HepG2 (cell line): ENCODE data around the gene RPH3AL. TPM values are rescaled to one million over a fixed set of nuclear protein-coding genes. Genes with fewer than 3 reads are reported as not detected.
A peak's percentile ranks its signal among the peaks of the same experiment; 100 is the strongest.

ENCODE experiments used
- ADNP ChIP-seq: sonication (generic); formaldehyde crosslinking; IDR thresholded peaks from 2 replicates; pipeline ENCODE4 v1.4.0; 2020; ENCODE audit warnings: missing genetic modification reagents
- ARID3A ChIP-seq: IDR thresholded peaks from 2 replicates; pipeline ENCODE4 v1.6.1; 2012; ENCODE audit warnings: low read depth, low read length, improper control_type of control experiment
- CAMTA2 ChIP-seq: sonication (generic); formaldehyde crosslinking; IDR thresholded peaks from 2 replicates; pipeline ENCODE4 v1.4.0; 2020; ENCODE audit warnings: mild to moderate bottlenecking, missing genetic modification reagents, borderline replicate concordance
- DBP ChIP-seq: sonication (generic); formaldehyde crosslinking; IDR thresholded peaks from 2 replicates; pipeline ENCODE4 v1.4.0; 2020; ENCODE audit warnings: missing genetic modification reagents; ENCODE audit errors: not compliant biosample characterization
- FOXM1 ChIP-seq: sonication (generic); formaldehyde crosslinking; IDR thresholded peaks from 2 replicates; pipeline ENCODE4 v1.5.0; 2020; ENCODE audit warnings: missing genetic modification reagents
- GABPB1 ChIP-seq: IDR thresholded peaks from 2 replicates; pipeline ENCODE4 v1.6.1; 2016; ENCODE audit warnings: mild to moderate bottlenecking, missing genetic modification reagents, moderate library complexity, missing compliant biosample characterization
- MBD4 ChIP-seq: IDR thresholded peaks from 2 replicates; pipeline ENCODE4 v1.6.1; 2012; ENCODE audit warnings: low read length, inconsistent platforms, borderline replicate concordance
- MIXL1 ChIP-seq: IDR thresholded peaks from 2 replicates; pipeline ENCODE4 v1.6.1; 2016
- NCOA1 ChIP-seq: sonication (generic); formaldehyde crosslinking; IDR thresholded peaks from 2 replicates; pipeline ENCODE4 v1.9.0; 2021; ENCODE audit warnings: missing genetic modification reagents
- RFX1 ChIP-seq: fragments of 450-650 bp; IDR thresholded peaks from 2 replicates; pipeline ENCODE4 v1.6.1; 2017
- RNF2 ChIP-seq: fragments of 450-650 bp; conservative IDR thresholded peaks from 2 replicates; pipeline ENCODE4 v1.6.1; 2016; ENCODE audit warnings: low read depth
- RNF219 ChIP-seq: sonication (generic); formaldehyde crosslinking; IDR thresholded peaks from 2 replicates; pipeline ENCODE4 v1.5.0; 2020; ENCODE audit warnings: mild to moderate bottlenecking, missing genetic modification reagents
- SRSF1 ChIP-seq: fragments of 200-400 bp; formaldehyde crosslinking; optimal IDR thresholded peaks from 2 replicates; pipeline ENCODE3; 2017; ENCODE audit warnings: mild to moderate bottlenecking, low read depth, low read length, moderate library complexity
- USF2 ChIP-seq, 2 experiments: sonication (generic) in 1 of 2; formaldehyde crosslinking in 1 of 2; IDR thresholded peaks; 2 replicates each; pipeline versions ENCODE4 v1.5.1 to v1.6.1; 2011 to 2020; ENCODE audit warnings: borderline replicate concordance in 1 of 2, low read depth in 1 of 2, low read length in 1 of 2, mild to moderate bottlenecking in 1 of 2, missing genetic modification reagents in 1 of 2, moderate library complexity in 1 of 2
- XRCC5 ChIP-seq: fragments of 200-400 bp; formaldehyde crosslinking; optimal IDR thresholded peaks from 2 replicates; pipeline ENCODE3; 2017; ENCODE audit warnings: mild to moderate bottlenecking, low read length
- ZNF251 ChIP-seq: sonication (generic); formaldehyde crosslinking; IDR thresholded peaks from 2 replicates; pipeline ENCODE4 v1.9.0; 2021; ENCODE audit warnings: mild to moderate bottlenecking, missing genetic modification reagents
- ZNF256 ChIP-seq: sonication (generic); formaldehyde crosslinking; conservative IDR thresholded peaks from 2 replicates; pipeline ENCODE4 v1.4.0; 2020; ENCODE audit warnings: missing genetic modification reagents
- ZNF678 ChIP-seq: sonication (generic); formaldehyde crosslinking; IDR thresholded peaks from 2 replicates; pipeline ENCODE4 v1.4.0; 2020; ENCODE audit warnings: mild to moderate bottlenecking, missing genetic modification reagents
- ZNF747 ChIP-seq: sonication (generic); formaldehyde crosslinking; IDR thresholded peaks from 2 replicates; pipeline ENCODE4 v1.8.1; 2023; ENCODE audit warnings: missing genetic modification reagents, mild to moderate bottlenecking, borderline replicate concordance
- polyA plus RNA-seq, 8 experiments: library from polyadenylated mRNA; depleted of rRNA in 3 of 8; stranded (reverse) in 7 of 8; unstranded in 1 of 8; fragments of >200 nt; fragmentation: Illumina TruSeq in 4 of 8; extraction: Trizol in 4 of 8; gene quantifications; 2 replicates each; pipeline versions ENCODE4 v1.2.1 to v1.2.3, GENCODE V29; 2011 to 2016; ENCODE audit warnings: low read depth in 4 of 8, missing spikeins in 1 of 8, mixed read lengths in 1 of 8; ENCODE audit not compliant: insufficient read depth in 1 of 8
- total RNA-seq, 5 experiments: library from RNA; depleted of rRNA; stranded (reverse); fragments of >200 nt; fragmentation: Illumina TruSeq; extraction: Trizol; gene quantifications; 2 replicates each; pipeline ENCODE4 v1.2.3, GENCODE V29; 2016; ENCODE audit warnings: low read depth in 1 of 5
- TF ChIP-seq, protein P1 (sequence below): sonication (generic); formaldehyde crosslinking; IDR thresholded peaks from 2 replicates; pipeline ENCODE4 v1.4.0; 2020; ENCODE audit warnings: missing genetic modification reagents

The RPH3AL gene
- total and polyA plus RNA-seq, 2 of the 13 experiments (the other 11 are each of a cell fraction or from before 2014, with no cell fraction given), result 7.8 to 16.4 TPM

- TF ChIP-seq RNF219, result no peak
- no peak for TF ChIP-seq NCOA1
- TF ChIP-seq ADNP (CRISPR knock-in tag), result no peak
- TF ChIP-seq USF2 (IDR thresholded peaks at IDR 0.05; ENCODE audit: low read depth, low read length), result no peak
- no peak for TF ChIP-seq USF2 (CRISPR knock-in tag; IDR thresholded peaks at IDR 0.05; ENCODE audit: borderline replicate concordance)
- TF ChIP-seq ZNF256 (CRISPR knock-in tag), result no peak
- peak; percentile 54 for TF ChIP-seq XRCC5
- TF ChIP-seq ARID3A, result 0 out of 2 replicates have a peak, but pooled peaks have one; percentile 33
- no peak; the same call in 1 of the 2 replicates for TF ChIP-seq RNF2
- TF ChIP-seq FOXM1 (CRISPR knock-in tag), result no peak
- 0 out of 2 replicates have a peak, but pooled peaks have one; percentile 23 for TF ChIP-seq ZNF251 (CRISPR knock-in tag)
- TF ChIP-seq GABPB1 (CRISPR knock-in tag), result peak; percentile 73
- no peak; the same call in 1 of the 2 replicates for TF ChIP-seq ZNF747 (CRISPR knock-in tag)
- no peak for TF ChIP-seq DBP
- TF ChIP-seq ZNF678, result peak; percentile 90
- no peak for TF ChIP-seq SRSF1
- TF ChIP-seq, protein P1, sequence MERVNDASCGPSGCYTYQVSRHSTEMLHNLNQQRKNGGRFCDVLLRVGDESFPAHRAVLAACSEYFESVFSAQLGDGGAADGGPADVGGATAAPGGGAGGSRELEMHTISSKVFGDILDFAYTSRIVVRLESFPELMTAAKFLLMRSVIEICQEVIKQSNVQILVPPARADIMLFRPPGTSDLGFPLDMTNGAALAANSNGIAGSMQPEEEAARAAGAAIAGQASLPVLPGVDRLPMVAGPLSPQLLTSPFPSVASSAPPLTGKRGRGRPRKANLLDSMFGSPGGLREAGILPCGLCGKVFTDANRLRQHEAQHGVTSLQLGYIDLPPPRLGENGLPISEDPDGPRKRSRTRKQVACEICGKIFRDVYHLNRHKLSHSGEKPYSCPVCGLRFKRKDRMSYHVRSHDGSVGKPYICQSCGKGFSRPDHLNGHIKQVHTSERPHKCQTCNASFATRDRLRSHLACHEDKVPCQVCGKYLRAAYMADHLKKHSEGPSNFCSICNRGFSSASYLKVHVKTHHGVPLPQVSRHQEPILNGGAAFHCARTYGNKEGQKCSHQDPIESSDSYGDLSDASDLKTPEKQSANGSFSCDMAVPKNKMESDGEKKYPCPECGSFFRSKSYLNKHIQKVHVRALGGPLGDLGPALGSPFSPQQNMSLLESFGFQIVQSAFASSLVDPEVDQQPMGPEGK (CRISPR knock-in tag), result peak; percentile 72; the same call in 1 of the 2 replicates
- TF ChIP-seq CAMTA2 (CRISPR knock-in tag), result peak; percentile 68; the same call in 1 of the 2 replicates
- TF ChIP-seq RFX1, result no peak; the same call in 1 of the 2 replicates
- TF ChIP-seq MIXL1 (CRISPR knock-in tag), result 0 out of 2 replicates have a peak, but pooled peaks have one; percentile 10
- TF ChIP-seq MBD4, result no peak
These were observed at the start of gene RPH3AL (continued) for GRCh38 chr17:352421-353212.
